GM10847 (cell line): ENCODE measurements around the gene EMC9.

Experiments
- POLR2A ChIP-seq: IDR thresholded peaks from 2 replicates; pipeline ENCODE4 v1.6.1; 2011; ENCODE audit not compliant: insufficient read length; ENCODE audit errors: extremely low read depth

The EMC9 gene

DNA sequence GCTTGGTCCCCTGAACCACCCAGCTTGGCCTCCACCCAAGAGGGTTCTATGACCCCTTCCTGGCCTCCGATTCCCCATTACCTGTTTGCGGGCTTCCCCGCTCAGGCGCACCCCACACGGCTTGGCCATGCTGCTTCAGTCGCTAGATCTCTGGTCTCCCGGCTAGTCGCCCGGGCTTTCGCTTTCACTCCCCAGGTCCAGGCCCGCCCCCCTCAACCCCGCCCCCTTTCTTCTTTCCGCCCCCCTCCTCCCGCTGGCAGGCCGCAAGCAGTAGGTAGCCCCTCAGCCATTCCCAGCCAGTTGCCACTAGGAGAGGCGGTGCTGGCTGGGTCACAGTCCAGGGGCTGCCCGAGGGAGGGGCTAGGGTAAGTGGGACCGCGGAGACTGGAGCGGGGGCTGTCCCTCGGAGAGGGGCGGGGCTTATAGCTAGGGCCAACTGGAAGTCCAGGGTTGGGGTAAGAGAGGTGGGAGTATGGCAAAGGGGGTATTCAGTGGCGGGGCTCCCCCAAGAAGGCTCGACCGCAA, 5.1 kb upstream of the EMC9 start, which contains the start of gene PSME2:
TSS of gene PSME2 (minus strand) at position 158 of the 525 bp plus-strand sequence. CDS start at position 129, 29 bp downstream.
- peak; percentile 44 for TF ChIP-seq POLR2A

GRCh38 chr14:24145690-24146452, 4.5 kb upstream of the EMC9 start:
- no peak for TF ChIP-seq POLR2A

DNA sequence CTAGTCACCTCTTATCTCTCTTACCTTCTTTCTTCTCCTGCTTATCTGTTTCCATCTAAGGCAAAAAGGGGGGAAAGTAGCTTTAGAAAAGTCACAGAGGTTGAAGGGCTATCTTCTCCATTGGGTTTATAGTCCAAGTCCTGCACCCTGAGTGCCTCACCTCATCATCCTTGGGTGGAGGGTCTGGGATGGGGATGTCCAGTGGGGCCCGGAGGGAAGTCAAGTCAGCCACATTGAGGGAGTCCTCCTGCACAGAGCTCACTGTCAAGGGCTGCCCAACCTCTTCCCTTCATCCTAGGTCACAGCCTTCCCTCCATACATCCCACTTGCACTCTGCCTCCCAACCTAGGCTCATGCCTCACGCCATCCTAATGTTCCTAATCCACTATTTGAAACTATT, 3.8 kb upstream of the EMC9 start:
- no peak for TF ChIP-seq POLR2A

DNA sequence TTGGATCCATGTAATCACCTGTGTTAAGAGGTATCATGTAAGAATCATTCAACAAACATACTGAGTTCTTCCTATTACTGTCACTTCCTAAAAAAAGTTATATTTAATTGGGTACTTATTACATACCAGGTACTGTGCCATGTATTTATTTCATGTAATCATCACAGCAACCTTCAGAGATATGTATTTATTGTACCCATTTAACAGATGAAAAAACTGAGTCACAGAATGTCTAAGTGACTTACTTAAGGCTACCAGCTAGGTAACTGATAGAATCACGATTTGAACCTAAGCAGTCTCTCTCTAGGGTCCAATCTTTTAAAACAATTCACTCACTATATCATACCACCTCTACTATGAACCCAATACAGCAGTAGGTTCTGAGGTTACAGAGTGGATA, 3.1 kb upstream of the EMC9 start:
- no peak for TF ChIP-seq POLR2A

DNA sequence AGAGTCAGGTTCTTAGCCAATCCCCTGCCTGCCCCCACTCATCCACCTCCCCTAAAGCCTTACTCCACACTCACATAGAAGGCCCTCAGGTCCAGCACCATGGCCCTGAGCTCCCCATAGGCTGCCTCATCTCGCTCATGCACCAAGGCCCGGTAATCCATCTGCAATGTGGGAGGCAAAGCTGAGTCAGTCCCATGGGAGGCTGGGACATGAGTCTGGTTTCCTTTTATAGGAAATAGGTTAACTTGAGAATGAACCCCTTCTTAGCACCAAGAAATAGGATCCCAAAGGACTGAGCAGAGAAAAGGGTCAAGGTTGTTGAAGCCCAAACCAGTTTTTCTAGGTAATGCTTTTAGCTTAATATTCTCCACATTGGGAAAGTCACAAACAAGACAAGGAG, 2.1 kb upstream of the EMC9 start:
- TF ChIP-seq POLR2A, result no peak

GRCh38 chr14:24139272-24139934, 2.0 kb downstream of the EMC9 start:
- no peak for TF ChIP-seq POLR2A

- no peak for TF ChIP-seq POLR2A
These were observed 2.8 kb downstream of the EMC9 start for GRCh38 chr14:24138396-24139271.

- TF ChIP-seq POLR2A, result no peak
These were observed 3.6 kb downstream of the EMC9 start for GRCh38 chr14:24137529-24138395.

- no peak for TF ChIP-seq POLR2A
These were observed 4.5 kb downstream of the EMC9 start for GRCh38 chr14:24136684-24137528.

- TF ChIP-seq POLR2A, result peak; percentile 56
These were observed 5.3 kb downstream of the EMC9 start, which contains the start of gene PSME1 for GRCh38 chr14:24135834-24136683. Gene PSME1 (plus strand): TSS chr14:24136194. CDS start chr14:24136263, 69 bp downstream.

- no peak for TF ChIP-seq POLR2A
These were observed 5.9 kb downstream of the EMC9 start for GRCh38 chr14:24135584-24135833.

DNA sequence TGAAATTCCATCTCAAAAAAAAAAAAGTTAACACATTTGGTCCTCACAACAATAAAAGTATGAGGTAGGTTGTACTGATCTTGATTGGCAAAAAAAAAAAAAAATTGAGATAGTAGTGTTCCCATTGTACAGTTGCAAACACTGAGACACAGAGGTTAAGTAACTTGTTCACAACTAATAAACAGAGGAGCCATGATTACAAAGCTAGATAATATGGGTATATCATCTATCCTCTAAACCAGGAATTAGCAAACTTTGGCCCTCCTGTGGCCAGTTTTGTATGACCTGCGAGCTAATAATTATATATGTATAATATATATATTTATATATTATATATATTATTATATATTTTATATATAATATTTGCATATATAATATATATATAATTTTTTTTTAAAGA, 7.7 kb downstream of the EMC9 start:
- no peak for TF ChIP-seq POLR2A

DNA sequence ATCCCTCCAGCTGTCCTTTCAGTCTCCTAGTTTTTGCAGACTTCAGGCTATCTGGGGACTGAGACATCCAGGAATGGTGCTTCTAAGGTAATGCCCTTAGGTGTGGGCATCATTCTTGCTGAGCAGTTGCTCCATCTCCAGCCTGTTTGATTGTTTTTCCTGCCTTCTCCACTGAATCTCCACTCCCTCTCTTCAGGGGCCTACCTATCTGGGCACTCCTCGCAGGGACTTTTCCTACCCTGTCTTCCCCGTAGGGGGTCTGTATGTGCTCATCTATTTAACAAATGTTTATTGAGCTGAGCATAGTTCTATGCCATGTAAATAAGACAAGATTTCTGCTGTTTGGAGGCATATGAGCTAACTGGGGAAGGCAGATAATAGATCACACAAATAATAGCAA, 8.4 kb downstream of the EMC9 start:
- no peak for TF ChIP-seq POLR2A
